Measurements from ENCODE around the gene CDK15.

Gene CDK15

GRCh38 chr2:201908901-201909300 is 102.6 kb downstream of the CDK15 start:
- DNase-seq (ENCODE audit: low read depth, low spot score): no peak

- peak; percentile 87 for DNase-seq (ENCODE audit: low read depth, low spot score)
Observed at GRCh38 chr2:201909348-201909747, 103.0 kb downstream of the CDK15 start.

GRCh38 chr2:201909961-201910361 is 103.6 kb downstream of the CDK15 start:
- DNase-seq (ENCODE audit: low read depth, low spot score): peak; percentile 37

GRCh38 chr2:201911372-201911771 is 105.0 kb downstream of the CDK15 start:
- DNase-seq (ENCODE audit: low read depth, low spot score): no peak

GRCh38 chr2:201913201-201913600 is 106.9 kb downstream of the CDK15 start:
- no peak for DNase-seq (ENCODE audit: low read depth, low spot score)

GRCh38 chr2:201915446-201915845 is 109.1 kb downstream of the CDK15 start:
- no peak for DNase-seq (ENCODE audit: low read depth, low spot score)

GRCh38 chr2:201916565-201916964 is 110.2 kb downstream of the CDK15 start:
- DNase-seq (ENCODE audit: low read depth, low spot score): no peak

GRCh38 chr2:201918616-201919307 is 112.4 kb downstream of the CDK15 start:
- DNase-seq (ENCODE audit: low read depth, low spot score): no peak

GRCh38 chr2:201919308-201919634 is 112.9 kb downstream of the CDK15 start:
- DNase-seq (ENCODE audit: low read depth, low spot score): no peak

- DNase-seq (ENCODE audit: low read depth, low spot score): no peak
Observed at GRCh38 chr2:201923436-201924328, 117.3 kb downstream of the CDK15 start.

- DNase-seq (ENCODE audit: low read depth, low spot score): no peak
Observed at GRCh38 chr2:201924453-201924852, 118.1 kb downstream of the CDK15 start.

- no peak for DNase-seq (ENCODE audit: low read depth, low spot score)
Observed at GRCh38 chr2:201925056-201925455, 118.7 kb downstream of the CDK15 start.

GRCh38 chr2:201926067-201926466 is 119.7 kb downstream of the CDK15 start:
- DNase-seq (ENCODE audit: low read depth, low spot score): no peak

GRCh38 chr2:201928363-201928762 is 122.0 kb downstream of the CDK15 start:
- no peak for DNase-seq (ENCODE audit: low read depth, low spot score)

- DNase-seq (ENCODE audit: low read depth, low spot score): no peak
Observed at GRCh38 chr2:201929281-201930026, 123.1 kb downstream of the CDK15 start.

- DNase-seq (ENCODE audit: low read depth, low spot score): no peak
Observed at GRCh38 chr2:201930043-201930442, 123.7 kb downstream of the CDK15 start.

- peak; percentile 30 for DNase-seq (ENCODE audit: low read depth, low spot score)
Observed at GRCh38 chr2:201930831-201931230, 124.5 kb downstream of the CDK15 start.

GRCh38 chr2:201931475-201931874 is 125.1 kb downstream of the CDK15 start:
- DNase-seq (ENCODE audit: low read depth, low spot score): no peak

- DNase-seq (ENCODE audit: low read depth, low spot score): peak; percentile 90
Observed at GRCh38 chr2:201931951-201932350, 125.6 kb downstream of the CDK15 start.

GRCh38 chr2:201932511-201932910 is 126.2 kb downstream of the CDK15 start:
- peak; percentile 60 for DNase-seq (ENCODE audit: low read depth, low spot score)

GRCh38 chr2:201933792-201934237 is 127.5 kb downstream of the CDK15 start:
- DNase-seq (ENCODE audit: low read depth, low spot score): peak; percentile 88

GRCh38 chr2:201936817-201937216 is 130.5 kb downstream of the CDK15 start:
- no peak for DNase-seq (ENCODE audit: low read depth, low spot score)
